GM18858 (cell line): ENCODE measurements around the gene LAMC1.

Source experiments
- ATAC-seq: cut with Tn5 transposase; IDR thresholded peaks from one replicate; pipeline ENCODE4 v1.9.1; 2021; ENCODE audit not compliant: unreplicated experiment

Gene LAMC1

GRCh38 chr1:183077097-183077496 is 53.9 kb downstream of the LAMC1 start:
- ATAC-seq: no peak

GRCh38 chr1:183079712-183080388 is 56.6 kb downstream of the LAMC1 start:
- ATAC-seq: no peak

- no peak for ATAC-seq
These were observed 57.2 kb downstream of the LAMC1 start for GRCh38 chr1:183080406-183080805.

- no peak for ATAC-seq
These were observed 58.3 kb downstream of the LAMC1 start for GRCh38 chr1:183081402-183082120.

GRCh38 chr1:183082650-183083049 is 59.4 kb downstream of the LAMC1 start:
- ATAC-seq: no peak

GRCh38 chr1:183087001-183087400 is 63.8 kb downstream of the LAMC1 start:
- no peak for ATAC-seq

- no peak for ATAC-seq
These were observed 65.9 kb downstream of the LAMC1 start for GRCh38 chr1:183089025-183089639.

GRCh38 chr1:183090391-183091006 is 67.3 kb downstream of the LAMC1 start:
- ATAC-seq: no peak

GRCh38 chr1:183091181-183091580 is 68.0 kb downstream of the LAMC1 start:
- no peak for ATAC-seq

- ATAC-seq: peak; percentile 40
These were observed 69.1 kb downstream of the LAMC1 start for GRCh38 chr1:183092350-183092749.

- no peak for ATAC-seq
These were observed 69.9 kb downstream of the LAMC1 start for GRCh38 chr1:183093066-183093668.

- ATAC-seq: no peak
These were observed 70.6 kb downstream of the LAMC1 start for GRCh38 chr1:183093786-183094298.

GRCh38 chr1:183094351-183094750 is 71.1 kb downstream of the LAMC1 start:
- no peak for ATAC-seq

GRCh38 chr1:183096351-183096750 is 73.1 kb downstream of the LAMC1 start:
- ATAC-seq: no peak

GRCh38 chr1:183096894-183097293 is 73.7 kb downstream of the LAMC1 start:
- ATAC-seq: no peak

- no peak for ATAC-seq
These were observed 74.3 kb downstream of the LAMC1 start for GRCh38 chr1:183097438-183098051.

GRCh38 chr1:183098317-183098716 is 75.1 kb downstream of the LAMC1 start:
- no peak for ATAC-seq

GRCh38 chr1:183100361-183100974 is 77.2 kb downstream of the LAMC1 start:
- ATAC-seq: no peak

- no peak for ATAC-seq
These were observed 77.9 kb downstream of the LAMC1 start for GRCh38 chr1:183101081-183101480.

- no peak for ATAC-seq
These were observed 78.6 kb downstream of the LAMC1 start for GRCh38 chr1:183101841-183102276.
